ENCODE measurements around the gene PPP2R3B. TPM values are rescaled to one million over a fixed set of nuclear protein-coding genes. Genes with fewer than 3 reads are reported as not detected.
A peak's percentile ranks its signal among the peaks of the same experiment; 100 is the strongest.

The PPP2R3B gene
- total RNA-seq, 1 experiment from 2014 or later, result 130 TPM

GRCh38 chrX:369563-370101 is 17.1 kb downstream of the PPP2R3B start:
- ATAC-seq, result no peak
- no peak overlapping the region for H3K4me3 Mint-ChIP-seq
- no peaks in the 10 kb centered on the region for H3K9me3 Mint-ChIP-seq
- H3K27me3 Mint-ChIP-seq (ENCODE audit: low read depth), result peaks cover 15% of the 10 kb centered on the region
- TF ChIP-seq TEAD1 (CRISPR knock-in tag; IDR thresholded peaks at IDR 0.05) (no peak), MLX (CRISPR knock-in tag; IDR thresholded peaks at IDR 0.05) (no peak), KAT7 (CRISPR knock-in tag; IDR thresholded peaks at IDR 0.05; ENCODE audit: borderline replicate concordance) (no peak), AFF4 (CRISPR knock-in tag; IDR thresholded peaks at IDR 0.05; ENCODE audit: borderline replicate concordance) (no peak), NFE2L1 (CRISPR knock-in tag; IDR thresholded peaks at IDR 0.05) (no peak), NR3C1 (CRISPR knock-in tag; conservative IDR thresholded peaks at IDR 0.05; ENCODE audit: low read depth) (no peak), CREB1 (CRISPR knock-in tag; IDR thresholded peaks at IDR 0.05) (no peak), ARID4B (CRISPR knock-in tag; IDR thresholded peaks at IDR 0.05; ENCODE audit: borderline replicate concordance) (no peak), USF2 (CRISPR knock-in tag; IDR thresholded peaks at IDR 0.05) (no peak), TCF7 (CRISPR knock-in tag; IDR thresholded peaks at IDR 0.05; ENCODE audit: low read depth) (no peak), ELF4 (CRISPR knock-in tag; IDR thresholded peaks at IDR 0.05; ENCODE audit: low read depth) (no peak), OVOL2 (CRISPR knock-in tag; IDR thresholded peaks at IDR 0.05; ENCODE audit: borderline replicate concordance) (no peak), NFATC4 (CRISPR knock-in tag; IDR thresholded peaks at IDR 0.05) (no peak), IRF1 (CRISPR knock-in tag; IDR thresholded peaks at IDR 0.05) (no peak), FOXK1 (CRISPR knock-in tag; IDR thresholded peaks at IDR 0.05) (no peak), SOX15 (CRISPR knock-in tag; IDR thresholded peaks at IDR 0.05) (no peak)
- H3K27ac Mint-ChIP-seq, result peak overlapping the region; percentile 98
- peaks cover 31% of the 10 kb centered on the region for H3K4me1 Mint-ChIP-seq
- H3K36me3 Mint-ChIP-seq, result peaks cover 7% of the 10 kb centered on the region; the same call in 1 of the 2 replicates
- ChIA-PET CTCF (no interaction called here), POLR2A (no interaction called here)
- DNase-seq (ENCODE audit: low spot score), result no peak
